ENCODE measurements around the gene ICA1. TPM values are rescaled to one million over a fixed set of nuclear protein-coding genes. Genes with fewer than 3 reads are reported as not detected.

ICA1 gene
- total RNA-seq, 1 donor, result 2.2 TPM

DNA sequence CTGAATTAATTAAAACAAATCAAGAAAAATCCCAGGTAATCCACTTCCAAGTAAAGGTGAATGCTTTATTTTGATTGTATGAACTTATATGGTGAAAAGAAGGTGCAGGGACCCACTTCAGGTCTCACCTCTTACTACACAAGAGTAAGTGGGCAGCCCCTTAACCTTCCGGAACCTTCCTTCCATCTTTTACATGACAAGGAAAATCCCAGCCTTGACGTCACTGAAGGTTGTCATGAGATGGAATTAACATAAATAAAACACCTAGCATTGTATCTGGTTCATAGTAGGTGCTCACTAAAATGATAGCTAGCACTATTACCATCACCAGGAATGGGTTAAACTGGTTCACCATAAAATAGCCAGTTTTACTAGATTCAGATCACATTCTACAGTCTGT is 119.5 kb downstream of the ICA1 start:
- Histone ChIP-seq H3K27ac (ENCODE audit: low read depth, low read length) (no peak overlapping the region), H3K36me3 (ENCODE audit: insufficient read depth, low read length) (no peaks in the 10 kb centered on the region), H3K4me1 (ENCODE audit: insufficient read depth, low read length) (no peaks in the 10 kb centered on the region), H3K79me2 (ENCODE audit: insufficient read depth, low read length) (no peaks in the 10 kb centered on the region), H3K4me3 (ENCODE audit: insufficient read depth, low read length) (no peak overlapping the region), H3K9me3 (ENCODE audit: low read depth, low read length) (no peaks in the 10 kb centered on the region), H2AFZ (ENCODE audit: low read length) (no peak overlapping the region), H4K20me1 (ENCODE audit: insufficient read depth, low read length) (no peaks in the 10 kb centered on the region), H3K27me3 (ENCODE audit: insufficient read depth, low read length) (no peaks in the 10 kb centered on the region), H3K4me2 (ENCODE audit: insufficient read depth, low read length) (no peak overlapping the region)
- TF ChIP-seq, protein P1, sequence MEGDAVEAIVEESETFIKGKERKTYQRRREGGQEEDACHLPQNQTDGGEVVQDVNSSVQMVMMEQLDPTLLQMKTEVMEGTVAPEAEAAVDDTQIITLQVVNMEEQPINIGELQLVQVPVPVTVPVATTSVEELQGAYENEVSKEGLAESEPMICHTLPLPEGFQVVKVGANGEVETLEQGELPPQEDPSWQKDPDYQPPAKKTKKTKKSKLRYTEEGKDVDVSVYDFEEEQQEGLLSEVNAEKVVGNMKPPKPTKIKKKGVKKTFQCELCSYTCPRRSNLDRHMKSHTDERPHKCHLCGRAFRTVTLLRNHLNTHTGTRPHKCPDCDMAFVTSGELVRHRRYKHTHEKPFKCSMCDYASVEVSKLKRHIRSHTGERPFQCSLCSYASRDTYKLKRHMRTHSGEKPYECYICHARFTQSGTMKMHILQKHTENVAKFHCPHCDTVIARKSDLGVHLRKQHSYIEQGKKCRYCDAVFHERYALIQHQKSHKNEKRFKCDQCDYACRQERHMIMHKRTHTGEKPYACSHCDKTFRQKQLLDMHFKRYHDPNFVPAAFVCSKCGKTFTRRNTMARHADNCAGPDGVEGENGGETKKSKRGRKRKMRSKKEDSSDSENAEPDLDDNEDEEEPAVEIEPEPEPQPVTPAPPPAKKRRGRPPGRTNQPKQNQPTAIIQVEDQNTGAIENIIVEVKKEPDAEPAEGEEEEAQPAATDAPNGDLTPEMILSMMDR (IDR thresholded peaks at IDR 0.05; ENCODE audit: extremely low read depth, low read depth, low read length), result no peak
- no peak for DNase-seq (ENCODE audit: insufficient read length, low spot score, missing footprints)

DNA sequence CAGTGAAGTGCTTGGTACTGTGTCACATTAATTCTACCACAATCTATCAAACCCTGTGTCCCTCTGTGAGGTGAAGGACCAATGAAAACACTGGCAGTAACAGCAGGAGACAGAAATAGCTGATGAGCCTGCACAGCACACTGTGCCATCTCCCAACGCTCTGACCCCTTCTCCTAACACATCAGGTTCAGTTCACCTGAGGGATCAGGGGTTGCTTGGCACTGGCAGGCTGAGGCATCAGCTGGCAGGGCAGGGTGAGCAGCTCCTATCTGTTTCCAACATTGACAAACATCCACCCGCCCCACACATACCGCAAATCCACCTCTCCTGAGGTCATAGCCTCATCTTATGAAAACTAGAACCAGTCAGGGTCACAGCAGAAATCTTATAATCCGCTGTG is 120.9 kb downstream of the ICA1 start:
- Histone ChIP-seq H3K9me3 (ENCODE audit: low read depth, low read length) (no peaks in the 10 kb centered on the region), H3K27me3 (ENCODE audit: insufficient read depth, low read length) (no peaks in the 10 kb centered on the region), H3K79me2 (ENCODE audit: insufficient read depth, low read length) (no peaks in the 10 kb centered on the region), H2AFZ (ENCODE audit: low read length) (no peak overlapping the region), H3K4me2 (ENCODE audit: insufficient read depth, low read length) (no peak overlapping the region), H3K36me3 (ENCODE audit: insufficient read depth, low read length) (no peaks in the 10 kb centered on the region), H4K20me1 (ENCODE audit: insufficient read depth, low read length) (no peaks in the 10 kb centered on the region), H3K4me3 (ENCODE audit: insufficient read depth, low read length) (no peak overlapping the region), H3K4me1 (ENCODE audit: insufficient read depth, low read length) (no peaks in the 10 kb centered on the region), H3K27ac (ENCODE audit: low read depth, low read length) (no peak overlapping the region)
- DNase-seq (ENCODE audit: insufficient read length, low spot score, missing footprints), result no peak
- TF ChIP-seq, protein P1 (IDR thresholded peaks at IDR 0.05; ENCODE audit: extremely low read depth, low read depth, low read length), result no peak

DNA sequence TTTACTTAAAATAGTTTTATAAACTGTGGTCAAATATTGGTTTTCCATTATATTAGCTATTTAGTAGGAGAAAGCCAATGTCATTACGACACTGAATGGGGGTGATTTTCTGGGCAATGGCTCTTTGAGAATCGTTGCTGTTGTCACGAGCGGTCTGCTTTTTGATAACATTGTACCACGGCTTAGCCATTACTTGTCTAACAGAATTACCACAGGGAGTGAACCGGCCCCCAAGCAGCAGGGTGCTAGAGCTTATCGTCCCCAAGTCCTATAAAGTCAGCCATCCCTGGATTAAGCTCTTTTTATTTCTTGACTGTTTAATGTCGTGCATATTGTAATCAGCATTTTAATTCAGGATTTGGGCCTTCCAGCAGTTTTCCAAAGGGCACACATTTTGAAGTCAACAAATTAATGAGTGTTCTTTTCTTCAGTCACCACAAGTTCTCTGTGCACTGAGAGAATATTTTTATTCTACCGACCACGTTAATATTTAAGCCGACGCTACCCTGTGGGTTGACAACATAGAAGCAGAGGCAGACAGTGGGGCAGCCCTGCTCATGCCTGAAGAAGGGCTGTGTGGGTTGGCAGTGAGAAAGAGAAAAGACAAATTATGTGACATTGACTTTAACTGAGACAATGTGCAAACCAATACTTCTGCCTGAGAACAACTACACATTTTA is 125.8 kb downstream of the ICA1 start:
- Histone ChIP-seq H4K20me1 (ENCODE audit: insufficient read depth, low read length) (no peaks in the 10 kb centered on the region), H3K27ac (ENCODE audit: low read depth, low read length) (no peak overlapping the region), H3K4me1 (ENCODE audit: insufficient read depth, low read length) (no peaks in the 10 kb centered on the region), H3K9me3 (ENCODE audit: low read depth, low read length) (no peaks in the 10 kb centered on the region), H3K79me2 (ENCODE audit: insufficient read depth, low read length) (no peaks in the 10 kb centered on the region), H3K4me3 (ENCODE audit: insufficient read depth, low read length) (no peak overlapping the region), H2AFZ (ENCODE audit: low read length) (no peak overlapping the region), H3K4me2 (ENCODE audit: insufficient read depth, low read length) (no peak overlapping the region), H3K36me3 (ENCODE audit: insufficient read depth, low read length) (no peaks in the 10 kb centered on the region), H3K27me3 (ENCODE audit: insufficient read depth, low read length) (no peaks in the 10 kb centered on the region)
- no peak for DNase-seq (ENCODE audit: insufficient read length, low spot score, missing footprints)
- TF ChIP-seq, protein P1 (IDR thresholded peaks at IDR 0.05; ENCODE audit: extremely low read depth, low read depth, low read length), result no peak

DNA sequence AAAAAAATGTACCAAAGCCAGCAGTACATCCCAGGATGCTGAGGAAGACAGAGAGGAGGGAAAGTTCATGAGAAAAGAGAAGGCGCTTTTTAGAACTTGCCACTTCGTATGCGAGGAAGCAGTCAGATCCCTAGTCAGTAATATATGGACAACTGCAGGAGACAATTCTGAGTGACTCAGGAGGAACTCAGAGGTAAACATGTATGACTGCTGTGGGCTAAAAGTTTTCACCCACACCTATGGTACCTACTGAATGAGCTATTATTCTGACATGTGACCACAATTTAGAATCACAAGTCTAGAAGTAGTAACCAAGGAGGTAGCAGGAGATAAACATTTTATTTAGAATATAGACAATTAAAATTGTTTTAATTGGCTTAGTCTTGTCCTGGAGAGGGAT is 126.5 kb downstream of the ICA1 start:
- H3K36me3 ChIP-seq (ENCODE audit: insufficient read depth, low read length), result no peaks in the 10 kb centered on the region
- H3K4me3 ChIP-seq (ENCODE audit: insufficient read depth, low read length), result no peak overlapping the region
- no peaks in the 10 kb centered on the region for H3K4me1 ChIP-seq (ENCODE audit: insufficient read depth, low read length)
- DNase-seq (ENCODE audit: insufficient read length, low spot score, missing footprints), result no peak
- H3K27ac ChIP-seq (ENCODE audit: low read depth, low read length), result no peak overlapping the region
- H3K79me2 ChIP-seq (ENCODE audit: insufficient read depth, low read length), result no peaks in the 10 kb centered on the region
- no peak overlapping the region for H3K4me2 ChIP-seq (ENCODE audit: insufficient read depth, low read length)
- no peaks in the 10 kb centered on the region for H4K20me1 ChIP-seq (ENCODE audit: insufficient read depth, low read length)
- H3K27me3 ChIP-seq (ENCODE audit: insufficient read depth, low read length), result no peaks in the 10 kb centered on the region
- H3K9me3 ChIP-seq (ENCODE audit: low read depth, low read length), result no peaks in the 10 kb centered on the region
- no peak overlapping the region for H2AFZ ChIP-seq (ENCODE audit: low read length)
- TF ChIP-seq, protein P1 (IDR thresholded peaks at IDR 0.05; ENCODE audit: extremely low read depth, low read depth, low read length), result no peak
